Common myeloid progenitor, CD34-positive (primary cell): ENCODE measurements around the gene PAN3.

Experiments used
- CTCF ChIA-PET: fragments of 350-600 bp; sonication (Branson Sonifier 250); formaldehyde crosslinking; loops from one replicate; lab custom pipeline; 2021; ENCODE audit warnings: antibody characterized with exemption; lab: Charles Lee
- POLR2A ChIA-PET: fragments of 350-600 bp; sonication (Branson Sonifier 250); formaldehyde crosslinking; loops from one replicate; lab custom pipeline; 2021; ENCODE audit warnings: antibody characterized with exemption; lab: Charles Lee
- DNase-seq, 3 donors: peaks; one replicate each; pipeline versions ENCODE4 v3.0.0 to v3.0.0-alpha.2; 2013
- H3K27ac ChIP-seq, 2 experiments: 1 replicate in 1 of 2; 2 replicates in 1 of 2; pipeline ENCODE4 v1.7.0; 2013; ENCODE audit warnings: inconsistent platforms in 2 of 2, low read length in 2 of 2, mild to moderate bottlenecking in 2 of 2, low read depth in 1 of 2, moderate library complexity in 1 of 2; ENCODE audit not compliant: severe bottlenecking in 2 of 2, insufficient read depth in 1 of 2, poor library complexity in 1 of 2
- H3K27me3 ChIP-seq, 5 experiments: replicated peaks in 2 of 5; 1 replicate in 3 of 5; 2 replicates in 2 of 5; pipeline versions ENCODE4 v1.6.1 to v1.7.0; 2013; ENCODE audit warnings: low read length in 4 of 5, mild to moderate bottlenecking in 2 of 5, moderate library complexity in 2 of 5, inconsistent platforms in 1 of 5; ENCODE audit not compliant: insufficient read depth in 5 of 5, control insufficient read depth in 4 of 5
- H3K36me3 ChIP-seq, 4 experiments: 1 replicate in 2 of 4; 2 replicates in 2 of 4; pipeline versions ENCODE4 v1.6.1 to v1.7.0; 2013; ENCODE audit warnings: low read length in 3 of 4, control low read depth in 1 of 4, mild to moderate bottlenecking in 1 of 4; ENCODE audit not compliant: control insufficient read depth in 4 of 4, insufficient read depth in 4 of 4
- H3K4me1 ChIP-seq, 4 experiments: 1 replicate in 3 of 4; 2 replicates in 1 of 4; pipeline versions ENCODE4 v1.6.1 to v1.7.1; 2013; ENCODE audit warnings: low read length in 3 of 4, mild to moderate bottlenecking in 3 of 4, control low read depth in 1 of 4, inconsistent platforms in 1 of 4, moderate library complexity in 1 of 4; ENCODE audit not compliant: control insufficient read depth in 4 of 4, insufficient read depth in 4 of 4; ENCODE audit errors: control extremely low read depth in 1 of 4
- H3K4me3 ChIP-seq, 7 experiments: 1 replicate in 4 of 7; 2 replicates in 3 of 7; pipeline versions ENCODE4 v1.5.1 to v1.7.0; 2013; ENCODE audit warnings: mild to moderate bottlenecking in 7 of 7, low read length in 6 of 7, moderate library complexity in 6 of 7, inconsistent platforms in 2 of 7, low read depth in 2 of 7, control low read depth in 1 of 7; ENCODE audit not compliant: insufficient read depth in 4 of 7, control insufficient read depth in 1 of 7; ENCODE audit errors: extremely low read depth in 1 of 7
- H3K9me3 ChIP-seq, 5 experiments: 1 replicate in 4 of 5; 2 replicates in 1 of 5; pipeline versions ENCODE4 v1.6.1 to v1.7.1; 2013; ENCODE audit warnings: low read length in 4 of 5, mild to moderate bottlenecking in 2 of 5, inconsistent platforms in 1 of 5, low read depth in 1 of 5, moderate library complexity in 1 of 5; ENCODE audit not compliant: control insufficient read depth in 4 of 5, insufficient read depth in 2 of 5; ENCODE audit errors: control extremely low read depth in 1 of 5
- WGBS: methylation state at CpG from one replicate; pipeline ENCODE4 v1.1.5; 2013; ENCODE audit not compliant: insufficient coverage; 5-methylcytosine and 5-hydroxymethylcytosine counted together

PAN3 gene

GRCh38 chr13:28324181-28324789 lies 185.9 kb downstream of the PAN3 start:
- Histone ChIP-seq H3K27ac (no peak overlapping the region), H3K4me1 (peaks cover 0 to 7% (median 0%) of the 10 kb centered on the region in 4 experiments), H3K4me3 (no peak overlapping the region), H3K9me3 (no peaks in the 10 kb centered on the region), H3K27me3 (peaks cover 0 to 5% (median 0%) of the 10 kb centered on the region in 5 experiments), H3K36me3 (no peaks in the 10 kb centered on the region)
- CTCF ChIA-PET = interaction anchor here (1.1 to 4.5 kb wide), 17 partner anchors 9 to 474 kb away, joined by 3 to 45 read pairs (median 4); partner anchors contain the start of gene POMP
- WGBS = 25% methylated on average over 4 of the region's 4 CpGs
- POLR2A ChIA-PET = no interaction called here
- DNase-seq = peak; percentile 74 to 80 (median 76)

DNA sequence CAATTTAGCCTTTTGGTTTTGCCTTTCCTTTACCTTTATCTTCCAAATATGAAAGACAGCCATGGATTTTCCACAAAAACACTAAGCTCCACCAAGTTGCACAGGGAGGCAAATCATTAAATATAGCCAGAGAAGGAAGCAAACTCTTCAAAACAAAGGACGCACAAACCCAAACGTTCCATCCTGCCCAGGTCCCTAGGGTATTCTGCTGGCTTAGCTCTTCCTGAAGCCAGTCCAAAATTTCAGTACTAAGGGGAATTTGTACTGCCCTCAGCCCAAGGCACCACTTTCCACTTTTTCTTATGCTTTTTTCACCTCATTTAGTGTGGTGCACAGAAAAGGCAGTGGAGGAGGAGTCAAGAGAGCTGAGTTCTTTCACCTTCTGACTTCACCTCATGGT lies 186.7 kb downstream of the PAN3 start:
- Histone ChIP-seq H3K9me3 (no peaks in the 10 kb centered on the region), H3K4me3 (no peak overlapping the region), H3K36me3 (no peaks in the 10 kb centered on the region), H3K27me3 (peaks cover 0 to 8% (median 0%) of the 10 kb centered on the region in 5 experiments), H3K27ac (no peak overlapping the region), H3K4me1 (peaks cover 0 to 7% (median 0%) of the 10 kb centered on the region in 4 experiments)
- ChIA-PET POLR2A (no interaction called here), CTCF (interaction anchor here (0.6 to 4.5 kb wide), 18 partner anchors 9 to 474 kb away, joined by 3 to 45 read pairs (median 4); no protein-coding TSS in a partner anchor)
- no peak for DNase-seq
- 71% methylated on average over 1 of the region's 2 CpGs for WGBS

DNA sequence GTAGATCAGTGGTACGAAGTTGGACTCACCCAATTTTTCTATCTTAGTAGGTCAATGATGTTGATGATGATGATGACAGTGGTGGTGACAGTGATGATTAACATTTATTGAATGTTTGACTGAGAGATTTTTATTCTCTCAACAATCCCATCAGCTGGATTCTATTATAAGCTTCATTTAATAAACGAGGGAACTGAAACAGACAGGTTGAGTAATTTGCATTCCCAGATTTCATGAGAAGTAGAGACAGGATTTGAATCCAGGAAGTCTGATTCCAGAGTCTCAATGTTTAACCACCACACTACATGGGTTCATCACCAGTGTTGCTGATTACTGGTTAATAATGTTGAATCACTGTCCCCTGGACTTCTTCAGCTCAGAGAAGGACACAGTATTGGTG lies 187.7 kb downstream of the PAN3 start:
- Histone ChIP-seq H3K36me3 (no peaks in the 10 kb centered on the region), H3K27ac (no peak overlapping the region), H3K4me3 (no peak overlapping the region), H3K9me3 (no peaks in the 10 kb centered on the region), H3K4me1 (peaks cover 0 to 7% (median 0%) of the 10 kb centered on the region in 4 experiments), H3K27me3 (peaks cover 0 to 8% (median 0%) of the 10 kb centered on the region in 5 experiments)
- ChIA-PET CTCF (interaction anchor here (0.9 to 4.5 kb wide), 9 partner anchors 15 to 472 kb away, joined by 3 to 45 read pairs (median 4); no protein-coding TSS in a partner anchor), POLR2A (no interaction called here)
- no CpG with 5 or more reads among the region's 2 CpGs for WGBS
- DNase-seq = no peak

GRCh38 chr13:28327373-28328270 lies 189.3 kb downstream of the PAN3 start:
- no peaks in the 10 kb centered on the region for H3K9me3 ChIP-seq
- peaks cover 0 to 8% (median 0%) of the 10 kb centered on the region in 5 experiments for H3K27me3 ChIP-seq
- 96% methylated on average over 12 of the region's 14 CpGs for WGBS
- no peak overlapping the region for H3K4me3 ChIP-seq
- no peak overlapping the region for H3K27ac ChIP-seq
- H3K4me1 ChIP-seq = peaks cover 0 to 7% (median 0%) of the 10 kb centered on the region in 4 experiments
- no peak for DNase-seq
- POLR2A ChIA-PET = no interaction called here
- H3K36me3 ChIP-seq = no peaks in the 10 kb centered on the region
- CTCF ChIA-PET = interaction anchor here (1.0 to 1.7 kb wide), 2 partner anchors 13 to 469 kb away, joined by 3 to 5 read pairs; no protein-coding TSS in a partner anchor

DNA sequence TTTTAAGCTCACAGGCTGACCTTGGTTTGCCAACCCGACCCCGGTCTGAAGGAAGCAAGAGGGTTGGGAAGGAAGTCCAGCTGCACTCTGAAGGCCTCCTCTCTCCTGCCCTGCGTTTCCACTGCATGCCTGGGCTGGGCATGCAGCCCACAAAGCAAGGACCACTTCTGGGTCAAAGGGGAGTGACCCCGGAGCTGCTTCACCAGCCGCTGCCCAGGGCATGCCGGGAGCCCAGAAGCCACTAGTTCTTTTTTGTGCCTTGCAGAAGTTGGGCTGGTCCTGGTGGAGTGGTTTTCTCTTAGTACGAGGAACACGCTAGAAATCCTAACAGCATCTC lies 189.9 kb downstream of the PAN3 start:
- no peak overlapping the region for H3K4me3 ChIP-seq
- ChIA-PET POLR2A (no interaction called here), CTCF (interaction anchor here (1.7 kb wide), 1 partner anchor 14 kb away, joined by 5 read pairs; no protein-coding TSS in a partner anchor)
- no peak for DNase-seq
- no peaks in the 10 kb centered on the region for H3K9me3 ChIP-seq
- WGBS = 95% methylated on average over 8 of the region's 8 CpGs
- H3K4me1 ChIP-seq = peaks cover 0 to 7% (median 0%) of the 10 kb centered on the region in 4 experiments
- no peak overlapping the region for H3K27ac ChIP-seq
- no peaks in the 10 kb centered on the region for H3K36me3 ChIP-seq
- peaks cover 0 to 8% (median 0%) of the 10 kb centered on the region in 5 experiments for H3K27me3 ChIP-seq

DNA sequence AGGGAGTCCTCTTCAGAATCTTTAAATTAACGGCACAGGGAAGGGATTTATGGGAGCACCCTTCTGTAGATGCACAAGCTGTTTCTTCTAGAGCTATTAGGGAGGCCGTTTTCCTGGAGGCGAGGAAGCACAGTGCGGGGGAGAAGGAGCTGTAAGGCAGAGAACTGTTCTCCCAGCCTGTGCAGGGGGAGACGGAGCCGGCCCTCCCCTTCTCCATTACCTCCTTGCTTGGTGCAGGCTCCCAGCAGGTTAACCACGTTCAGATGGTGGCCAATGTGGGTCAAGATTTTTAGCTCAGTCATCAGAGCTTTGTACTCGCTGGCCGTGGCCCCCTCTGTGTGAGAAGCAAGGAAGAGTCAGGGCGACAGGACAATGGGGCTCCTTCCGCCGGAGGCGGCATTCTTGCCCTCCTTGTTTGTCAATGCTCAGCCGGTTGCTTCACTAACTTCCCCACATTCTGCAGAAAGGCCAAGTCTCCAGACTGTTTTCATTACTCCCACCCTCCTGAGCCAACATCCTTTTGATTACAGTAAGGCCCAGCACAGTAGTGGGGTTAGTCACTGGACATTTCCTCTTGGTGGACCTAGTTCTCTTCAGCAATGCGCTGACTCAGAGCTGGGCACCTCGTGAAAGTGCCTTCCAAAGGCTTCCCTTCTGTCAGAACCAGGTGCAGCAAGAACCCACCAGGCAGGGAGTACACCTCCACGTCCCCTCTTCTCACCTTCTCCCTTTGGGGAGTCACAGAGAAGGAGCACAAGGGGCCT lies 191.2 kb downstream of the PAN3 start:
- ChIA-PET CTCF (interaction anchor here (1.1 to 1.7 kb wide), 2 partner anchors 12 to 15 kb away, joined by 3 to 5 read pairs; no protein-coding TSS in a partner anchor), POLR2A (no interaction called here)
- H3K27ac ChIP-seq = no peak overlapping the region

More for the DNA sequence above, 191.2 kb downstream of the PAN3 start:
- Histone ChIP-seq H3K9me3 (no peaks in the 10 kb centered on the region), H3K4me3 (no peak overlapping the region), H3K27me3 (peaks cover 0 to 11% (median 5%) of the 10 kb centered on the region in 5 experiments), H3K36me3 (no peaks in the 10 kb centered on the region), H3K4me1 (peaks cover 0 to 1% (median 0%) of the 10 kb centered on the region in 4 experiments)
- no peak for DNase-seq
- WGBS = 91% methylated on average over 17 of the region's 17 CpGs
